H1 (cell line): ENCODE data around the gene MT1F. TPM values are rescaled to one million over a fixed set of nuclear protein-coding genes. Genes with fewer than 3 reads are reported as not detected.

Experiments used
- CTCF ChIA-PET: fragments of 300-600 bp; sonication (Branson Sonifier 250); formaldehyde crosslinking; loops from one replicate; lab custom pipeline; 2021; ENCODE audit not compliant: partially characterized antibody; lab: Charles Lee
- POLR2A ChIA-PET: fragments of 300-600 bp; sonication (Branson Sonifier 250); formaldehyde crosslinking; loops from one replicate; lab custom pipeline; 2021; ENCODE audit warnings: inconsistent platforms; ENCODE audit not compliant: partially characterized antibody; lab: Charles Lee
- DNase-seq, 2 experiments: peaks; one replicate each; pipeline versions ENCODE4 v3.0.0 to v3.0.0-alpha.2; 2010 to 2022; ENCODE audit warnings: low spot score in 2 of 2, low read depth in 1 of 2, mixed read lengths in 1 of 2
- FAIRE-seq: peaks from 2 replicates; lab custom pipeline; 2011; peaks lifted over from hg19 to GRCh38; lab: Jason Lieb, UNC
- H2AFZ ChIP-seq: 2 replicates; pipeline ENCODE4 v1.8.1; 2012; ENCODE audit warnings: low read length, inconsistent platforms
- H2AK5ac ChIP-seq: 2 replicates; pipeline ENCODE4 v1.6.1; 2013; ENCODE audit warnings: low read depth, low read length
- H2BK120ac ChIP-seq: replicated peaks from 2 replicates; pipeline ENCODE3; 2013; ENCODE audit warnings: low read depth, low read length, inconsistent platforms
- H2BK12ac ChIP-seq: 2 replicates; pipeline ENCODE4 v1.6.1; 2013; ENCODE audit warnings: low read depth, low read length
- H2BK15ac ChIP-seq: 2 replicates; pipeline ENCODE4 v1.6.1; 2013; ENCODE audit warnings: low read length
- H2BK20ac ChIP-seq: 2 replicates; pipeline ENCODE4 v1.6.1; 2013; ENCODE audit warnings: low read length
- H2BK5ac ChIP-seq: 2 replicates; pipeline ENCODE4 v1.6.1; 2013; ENCODE audit warnings: low read depth, low read length
- H3K14ac ChIP-seq: 2 replicates; pipeline ENCODE4 v1.6.1; 2013; ENCODE audit warnings: inconsistent platforms; ENCODE audit not compliant: insufficient read length
- H3K18ac ChIP-seq: 2 replicates; pipeline ENCODE4 v1.6.1; 2013; ENCODE audit warnings: low read length; ENCODE audit errors: extremely low read depth
- H3K23ac ChIP-seq: 2 replicates; pipeline ENCODE4 v1.6.1; 2013; ENCODE audit warnings: inconsistent platforms; ENCODE audit not compliant: insufficient read length
- H3K23me2 ChIP-seq: 2 replicates; pipeline ENCODE4 v1.6.1; 2013; ENCODE audit warnings: low read depth, low read length
- H3K27ac ChIP-seq: 2 replicates; pipeline ENCODE4 v1.6.1; 2011; ENCODE audit warnings: low read depth, low read length, inconsistent platforms
- H3K27me3 ChIP-seq, 4 experiments: replicated peaks in 1 of 4; 1 replicate in 1 of 4; 2 replicates in 3 of 4; pipeline versions ENCODE4 v1.6.1 to v1.8.1; 2011 to 2013; ENCODE audit warnings: low read length in 3 of 4, mild to moderate bottlenecking in 3 of 4, inconsistent platforms in 2 of 4, mixed read lengths in 2 of 4, moderate library complexity in 1 of 4; ENCODE audit not compliant: control insufficient read depth in 3 of 4, insufficient read depth in 3 of 4; ENCODE audit errors: extremely low read depth in 1 of 4
- H3K36me3 ChIP-seq, 4 experiments: 2 replicates each; pipeline versions ENCODE4 v1.6.1 to v1.8.1; 2011 to 2013; ENCODE audit warnings: mild to moderate bottlenecking in 4 of 4, low read length in 3 of 4, moderate library complexity in 2 of 4, control low read depth in 1 of 4, inconsistent platforms in 1 of 4; ENCODE audit not compliant: insufficient read depth in 4 of 4, control insufficient read depth in 2 of 4
- H3K4ac ChIP-seq: replicated peaks from 2 replicates; pipeline ENCODE3; 2013; ENCODE audit warnings: low read length, low read depth, mixed read lengths, inconsistent platforms; ENCODE audit not compliant: insufficient read length
- H3K4me1 ChIP-seq, 4 experiments: replicated peaks in 1 of 4; 1 replicate in 1 of 4; 2 replicates in 3 of 4; pipeline versions ENCODE4 v1.6.1 to v1.8.1; 2011 to 2013; ENCODE audit warnings: low read length in 3 of 4, inconsistent platforms in 2 of 4, mixed read lengths in 1 of 4; ENCODE audit not compliant: insufficient read depth in 4 of 4, control insufficient read depth in 3 of 4
- H3K4me2 ChIP-seq, 2 experiments: 2 replicates each; pipeline versions ENCODE4 v1.6.1 to v1.8.1; 2011 to 2013; ENCODE audit warnings: low read depth in 2 of 2, low read length in 2 of 2, control low read depth in 1 of 2, inconsistent platforms in 1 of 2, mild to moderate bottlenecking in 1 of 2; ENCODE audit not compliant: insufficient read depth in 1 of 2
- H3K4me3 ChIP-seq, 4 experiments: fragments of 200-600, 300-600 bp in 1 of 4; sonication (generic), shearing (Covaris generic), sonication (Bioruptor Twin) in 1 of 4; 2 replicates each; pipeline versions ENCODE4 v1.5.1 to v1.8.1; 2011 to 2016; ENCODE audit warnings: low read length in 4 of 4, low read depth in 3 of 4, control low read depth in 2 of 4, inconsistent platforms in 2 of 4, mild to moderate bottlenecking in 2 of 4, mixed read lengths in 1 of 4, moderate library complexity in 1 of 4; ENCODE audit not compliant: insufficient read depth in 2 of 4; ENCODE audit errors: extremely low read depth in 1 of 4
- H3K56ac ChIP-seq: replicated peaks from 2 replicates; pipeline ENCODE3; 2013; ENCODE audit warnings: low read depth, mild to moderate bottlenecking, mixed read lengths, low read length, inconsistent platforms; ENCODE audit not compliant: insufficient read length
- H3K79me1 ChIP-seq: 2 replicates; pipeline ENCODE4 v1.6.1; 2013; ENCODE audit warnings: low read depth, low read length, control low read depth
- H3K79me2 ChIP-seq, 2 experiments: 2 replicates each; pipeline versions ENCODE4 v1.6.1 to v1.8.1; 2012 to 2013; ENCODE audit warnings: low read length in 2 of 2, mild to moderate bottlenecking in 2 of 2, inconsistent platforms in 1 of 2; ENCODE audit not compliant: insufficient read depth in 2 of 2, control insufficient read depth in 1 of 2
- H3K9ac ChIP-seq, 4 experiments: replicated peaks in 1 of 4; 1 replicate in 1 of 4; 2 replicates in 3 of 4; pipeline versions ENCODE4 v1.6.1 to v1.8.1; 2011 to 2013; ENCODE audit warnings: low read depth in 3 of 4, low read length in 3 of 4, control low read depth in 2 of 4, mild to moderate bottlenecking in 2 of 4, moderate library complexity in 2 of 4, inconsistent platforms in 1 of 4; ENCODE audit errors: extremely low read depth in 1 of 4
- H3K9me3 ChIP-seq, 2 experiments: 2 replicates each; pipeline versions ENCODE4 v1.6.1 to v1.8.1; 2012 to 2013; ENCODE audit warnings: mild to moderate bottlenecking in 2 of 2, moderate library complexity in 2 of 2, control low read depth in 1 of 2, inconsistent platforms in 1 of 2, low read depth in 1 of 2, low read length in 1 of 2, mixed read lengths in 1 of 2; ENCODE audit not compliant: insufficient read depth in 2 of 2
- H4K20me1 ChIP-seq, 2 experiments: replicated peaks in 1 of 2; 2 replicates each; pipeline versions ENCODE3 to v1.8.1; 2011 to 2013; ENCODE audit warnings: inconsistent platforms in 2 of 2, low read length in 2 of 2, mild to moderate bottlenecking in 1 of 2; ENCODE audit not compliant: insufficient read depth in 2 of 2, control insufficient read depth in 1 of 2
- H4K5ac ChIP-seq: 2 replicates; pipeline ENCODE4 v1.6.1; 2013; ENCODE audit warnings: low read length, low read depth, mixed read lengths, inconsistent platforms; ENCODE audit not compliant: insufficient read length
- H4K8ac ChIP-seq: 2 replicates; pipeline ENCODE4 v1.8.0; 2013; ENCODE audit warnings: mild to moderate bottlenecking, moderate library complexity, low read length, inconsistent platforms; ENCODE audit not compliant: insufficient read depth; ENCODE audit errors: extremely low read depth
- H4K91ac ChIP-seq: replicated peaks from 2 replicates; pipeline ENCODE3; 2013; ENCODE audit warnings: low read length, mixed read lengths, inconsistent platforms; ENCODE audit not compliant: insufficient read length
- ATF2 ChIP-seq: IDR thresholded peaks from 2 replicates; pipeline ENCODE4 v1.6.1; 2012; ENCODE audit warnings: low read length, inconsistent platforms
- BRCA1 ChIP-seq: IDR thresholded peaks from 2 replicates; pipeline ENCODE4 v1.6.1; 2012; ENCODE audit warnings: low read depth, low read length, improper control_type of control experiment
- CBX8 ChIP-seq: fragments of 300-800, 300-1000 bp; sonication (generic); IDR thresholded peaks from 2 replicates; pipeline ENCODE4 v1.7.1; 2016; ENCODE audit warnings: low read depth, low read length, borderline replicate concordance
- EZH2 ChIP-seq: fragments of 200-600 bp; sonication (generic); IDR thresholded peaks from 2 replicates; pipeline ENCODE4 v1.7.1; 2012; ENCODE audit warnings: low read depth, mild to moderate bottlenecking, moderate library complexity, low read length, inconsistent platforms; ENCODE audit not compliant: severe bottlenecking
- MAFK ChIP-seq: IDR thresholded peaks from 2 replicates; pipeline ENCODE4 v1.6.1; 2012; ENCODE audit warnings: low read depth, mild to moderate bottlenecking, improper control_type of control experiment, low read length
- POU5F1 ChIP-seq: IDR thresholded peaks from 2 replicates; pipeline ENCODE4 v1.6.1; 2011; ENCODE audit warnings: low read depth, mild to moderate bottlenecking, low read length, moderate library complexity
- SP2 ChIP-seq: IDR thresholded peaks from 2 replicates; pipeline ENCODE4 v1.6.1; 2012; ENCODE audit warnings: mild to moderate bottlenecking, low read length, inconsistent platforms
- TEAD4 ChIP-seq: IDR thresholded peaks from 2 replicates; pipeline ENCODE4 v1.6.1; 2012; ENCODE audit warnings: low read depth, low read length, inconsistent platforms, mixed read lengths
- USF2 ChIP-seq: IDR thresholded peaks from 2 replicates; pipeline ENCODE4 v1.6.1; 2011; ENCODE audit warnings: low read length, improper control_type of control experiment
- WGBS, 2 experiments: shearing (Covaris generic) in 1 of 2; methylation state at CpG; one replicate each; pipeline versions ENCODE4 v1.1.6 to v1.1.7; 2013 to 2015; ENCODE audit warnings: low lambda C conversion rate in 2 of 2, mixed read lengths in 2 of 2, inconsistent platforms in 1 of 2, low coverage in 1 of 2, missing lambda C conversion rate in 1 of 2; ENCODE audit not compliant: insufficient replicate concordance in 2 of 2, insufficient coverage in 1 of 2, insufficient read length in 1 of 2; ENCODE audit errors: extremely low coverage in 1 of 2, missing lambda C conversion rate in 1 of 2; 5-methylcytosine and 5-hydroxymethylcytosine counted together
- polyA plus RNA-seq, 7 experiments: library from polyadenylated mRNA; depleted of rRNA in 3 of 7; stranded (reverse) in 5 of 7; unstranded in 2 of 7; fragments of >200 nt in 5 of 7; fragments of 200-250 nt in 2 of 7; gene quantifications; 1 replicate in 5 of 7; 2 replicates in 1 of 7; 4 replicates in 1 of 7; pipeline versions ENCODE4 v1.2.1 to v1.2.3, GENCODE V29; 2011 to 2013; ENCODE audit warnings: missing spikeins in 2 of 7, mixed read lengths in 2 of 7
- total RNA-seq: library from RNA; stranded (reverse); fragmentation: NEBNext Ultra II Directional; extraction: Animal tissue kit (Norgen Biotek cat#: 25700); gene quantifications from 2 replicates; pipeline ENCODE4 v1.2.1, GENCODE V29; 2021

MT1F gene
- total and polyA plus RNA-seq, 2 of the 8 experiments (the other 6 are each of a cell fraction or from before 2014, with no cell fraction given) = 5.9 to 20.8 TPM

- no peak overlapping the region for H4K5ac ChIP-seq
- H3K23me2 ChIP-seq = peaks cover 11% of the 10 kb centered on the region; the same call in 1 of the 2 replicates
- peak overlapping the region in 1 of 4 experiments; percentile 62; a peak in 2 of 8 replicates for H3K4me3 ChIP-seq
- no peak overlapping the region for H2AFZ ChIP-seq
- no peak overlapping the region for H3K14ac ChIP-seq
- FAIRE-seq (no peak), DNase-seq (no peak)
- H3K4me2 ChIP-seq = peak overlapping the region; percentile 70 to 77; a peak in 3 of 4 replicates
- H4K91ac ChIP-seq = no peak overlapping the region
- H2BK12ac ChIP-seq = no peak overlapping the region
- no peak overlapping the region for H2BK120ac ChIP-seq
- no peak overlapping the region for H2AK5ac ChIP-seq
- H3K56ac ChIP-seq = no peak overlapping the region
- no peaks in the 10 kb centered on the region for H3K9me3 ChIP-seq
- ChIA-PET POLR2A (interaction anchor here (1.2 to 8.0 kb wide), 3 partner anchors 12 to 59 kb away, joined by 3 to 66 read pairs (median 4); partner anchors contain the start of gene MT1E), CTCF (interaction anchor here (0.6 to 9.2 kb wide), 3 partner anchors 15 to 93 kb away, joined by 3 to 85 read pairs (median 5); partner anchors contain the start of gene MT1E)
- no peak overlapping the region for H2BK5ac ChIP-seq
- no peak overlapping the region for H3K9ac ChIP-seq
- H3K27me3 ChIP-seq = peaks cover 27 to 65% (median 53%) of the 10 kb centered on the region in 4 experiments
- no peak overlapping the region for H3K18ac ChIP-seq
- H3K23ac ChIP-seq = no peak overlapping the region
- H3K4me1 ChIP-seq = peaks cover 7 to 21% (median 10%) of the 10 kb centered on the region in 4 experiments
- peaks cover 0 to 2% of the 10 kb centered on the region in 2 experiments for H4K20me1 ChIP-seq
- 11% methylated on average over 6 of the region's 6 CpGs; no CpG with 5 or more reads in 1 of the 2 experiments for WGBS, 2 experiments
- no peaks in the 10 kb centered on the region for H3K79me2 ChIP-seq
- no peak overlapping the region for H2BK15ac ChIP-seq
- no peaks in the 10 kb centered on the region for H3K36me3 ChIP-seq
- no peak overlapping the region for H2BK20ac ChIP-seq
- no peak overlapping the region for H3K4ac ChIP-seq
- no peak overlapping the region for H3K27ac ChIP-seq
- no peak overlapping the region for H4K8ac ChIP-seq
- no peaks in the 10 kb centered on the region for H3K79me1 ChIP-seq
- TF ChIP-seq ATF2 (no peak), TEAD4 (no peak), SP2 (no peak), EZH2 (peak; percentile 37), CBX8 (0 out of 2 replicates have a peak, but pooled peaks have one; percentile 42), USF2 (no peak), POU5F1 (no peak), BRCA1 (no peak), MAFK (no peak)
These were observed 48.3 kb upstream of the MT1F start for GRCh38 chr16:56609463-56609921.
